Spleen (tissue), 7 donors: ENCODE results near the gene DCUN1D3.

Experiments used
- POLR2AphosphoS5 ChIP-seq, 3 donors: sonication (generic); formaldehyde crosslinking; IDR thresholded peaks; one replicate each; pipeline ENCODE4 v1.5.1; 2017; ENCODE audit warnings: antibody characterized with exemption in 3 of 3
- TF ChIP-seq, protein P1 (sequence below), 11 experiments: fragments of 200-600 bp in 7 of 11; fragments of 450-650 bp in 4 of 11; sonication (generic) in 4 of 11; IDR thresholded peaks in 8 of 11; conservative IDR thresholded peaks in 3 of 11; 1 replicate in 7 of 11; 2 replicates in 4 of 11; pipeline versions ENCODE4 v1.4.0 to v1.8.0; 2016 to 2021; ENCODE audit warnings: antibody characterized with exemption in 11 of 11, inconsistent platforms in 4 of 11, mild to moderate bottlenecking in 1 of 11
- donor health status: DM: no; HTN: no; CAD: no; lungs with moderate emphysema.
- donor health status: DM: no; HTN: no; CAD: no.
- donor health status: DM: no; HTN: no; CAD: no.

DNA sequence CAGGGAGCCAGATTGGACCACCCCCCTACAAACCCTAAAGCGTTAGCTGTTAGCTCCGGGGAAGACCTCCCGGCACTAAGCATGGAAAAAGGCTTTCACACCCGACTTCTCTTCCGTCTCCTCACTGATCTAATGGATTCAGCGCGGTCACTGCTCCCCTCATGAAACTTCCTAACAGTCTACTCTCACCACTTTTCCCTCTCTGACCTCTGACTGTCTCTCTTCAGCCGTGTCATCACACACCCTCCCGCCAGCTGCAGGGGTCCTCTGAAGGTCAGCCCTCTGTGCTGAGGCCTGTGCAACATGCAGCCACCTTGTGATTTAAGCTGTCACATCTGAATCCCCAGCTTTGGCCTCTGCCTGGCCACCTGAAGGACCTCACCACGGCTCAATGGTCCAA is 16.1 kb upstream of the DCUN1D3 start:
- TF ChIP-seq POLR2AphosphoS5 (IDR thresholded peaks at IDR 0.05): no peak
- TF ChIP-seq, protein P1, sequence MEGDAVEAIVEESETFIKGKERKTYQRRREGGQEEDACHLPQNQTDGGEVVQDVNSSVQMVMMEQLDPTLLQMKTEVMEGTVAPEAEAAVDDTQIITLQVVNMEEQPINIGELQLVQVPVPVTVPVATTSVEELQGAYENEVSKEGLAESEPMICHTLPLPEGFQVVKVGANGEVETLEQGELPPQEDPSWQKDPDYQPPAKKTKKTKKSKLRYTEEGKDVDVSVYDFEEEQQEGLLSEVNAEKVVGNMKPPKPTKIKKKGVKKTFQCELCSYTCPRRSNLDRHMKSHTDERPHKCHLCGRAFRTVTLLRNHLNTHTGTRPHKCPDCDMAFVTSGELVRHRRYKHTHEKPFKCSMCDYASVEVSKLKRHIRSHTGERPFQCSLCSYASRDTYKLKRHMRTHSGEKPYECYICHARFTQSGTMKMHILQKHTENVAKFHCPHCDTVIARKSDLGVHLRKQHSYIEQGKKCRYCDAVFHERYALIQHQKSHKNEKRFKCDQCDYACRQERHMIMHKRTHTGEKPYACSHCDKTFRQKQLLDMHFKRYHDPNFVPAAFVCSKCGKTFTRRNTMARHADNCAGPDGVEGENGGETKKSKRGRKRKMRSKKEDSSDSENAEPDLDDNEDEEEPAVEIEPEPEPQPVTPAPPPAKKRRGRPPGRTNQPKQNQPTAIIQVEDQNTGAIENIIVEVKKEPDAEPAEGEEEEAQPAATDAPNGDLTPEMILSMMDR (IDR thresholded peaks at IDR 0.05 in 8 of 11, conservative IDR thresholded peaks at IDR 0.05 in 3 of 11): no peak
